Measurements from ENCODE around the gene CTSW. TPM values are rescaled to one million over a fixed set of nuclear protein-coding genes. Genes with fewer than 3 reads are reported as not detected.
A peak's percentile ranks its signal among the peaks of the same experiment; 100 is the strongest.

The CTSW gene
- polyA plus RNA-seq, 2 of the 4 experiments (the other 2 are of a cell fraction), result not detected

- TF ChIP-seq, protein P1, sequence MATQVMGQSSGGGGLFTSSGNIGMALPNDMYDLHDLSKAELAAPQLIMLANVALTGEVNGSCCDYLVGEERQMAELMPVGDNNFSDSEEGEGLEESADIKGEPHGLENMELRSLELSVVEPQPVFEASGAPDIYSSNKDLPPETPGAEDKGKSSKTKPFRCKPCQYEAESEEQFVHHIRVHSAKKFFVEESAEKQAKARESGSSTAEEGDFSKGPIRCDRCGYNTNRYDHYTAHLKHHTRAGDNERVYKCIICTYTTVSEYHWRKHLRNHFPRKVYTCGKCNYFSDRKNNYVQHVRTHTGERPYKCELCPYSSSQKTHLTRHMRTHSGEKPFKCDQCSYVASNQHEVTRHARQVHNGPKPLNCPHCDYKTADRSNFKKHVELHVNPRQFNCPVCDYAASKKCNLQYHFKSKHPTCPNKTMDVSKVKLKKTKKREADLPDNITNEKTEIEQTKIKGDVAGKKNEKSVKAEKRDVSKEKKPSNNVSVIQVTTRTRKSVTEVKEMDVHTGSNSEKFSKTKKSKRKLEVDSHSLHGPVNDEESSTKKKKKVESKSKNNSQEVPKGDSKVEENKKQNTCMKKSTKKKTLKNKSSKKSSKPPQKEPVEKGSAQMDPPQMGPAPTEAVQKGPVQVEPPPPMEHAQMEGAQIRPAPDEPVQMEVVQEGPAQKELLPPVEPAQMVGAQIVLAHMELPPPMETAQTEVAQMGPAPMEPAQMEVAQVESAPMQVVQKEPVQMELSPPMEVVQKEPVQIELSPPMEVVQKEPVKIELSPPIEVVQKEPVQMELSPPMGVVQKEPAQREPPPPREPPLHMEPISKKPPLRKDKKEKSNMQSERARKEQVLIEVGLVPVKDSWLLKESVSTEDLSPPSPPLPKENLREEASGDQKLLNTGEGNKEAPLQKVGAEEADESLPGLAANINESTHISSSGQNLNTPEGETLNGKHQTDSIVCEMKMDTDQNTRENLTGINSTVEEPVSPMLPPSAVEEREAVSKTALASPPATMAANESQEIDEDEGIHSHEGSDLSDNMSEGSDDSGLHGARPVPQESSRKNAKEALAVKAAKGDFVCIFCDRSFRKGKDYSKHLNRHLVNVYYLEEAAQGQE (IDR thresholded peaks at IDR 0.05), result no peak
- TF ChIP-seq, protein P2, sequence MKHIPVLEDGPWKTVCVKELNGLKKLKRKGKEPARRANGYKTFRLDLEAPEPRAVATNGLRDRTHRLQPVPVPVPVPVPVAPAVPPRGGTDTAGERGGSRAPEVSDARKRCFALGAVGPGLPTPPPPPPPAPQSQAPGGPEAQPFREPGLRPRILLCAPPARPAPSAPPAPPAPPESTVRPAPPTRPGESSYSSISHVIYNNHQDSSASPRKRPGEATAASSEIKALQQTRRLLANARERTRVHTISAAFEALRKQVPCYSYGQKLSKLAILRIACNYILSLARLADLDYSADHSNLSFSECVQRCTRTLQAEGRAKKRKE (CRISPR knock-in tag; IDR thresholded peaks at IDR 0.05; ENCODE audit: low read depth), result peak; percentile 78
These were observed 36.2 kb downstream of the CTSW start (continued) for GRCh38 chr11:65915821-65916251.

DNA sequence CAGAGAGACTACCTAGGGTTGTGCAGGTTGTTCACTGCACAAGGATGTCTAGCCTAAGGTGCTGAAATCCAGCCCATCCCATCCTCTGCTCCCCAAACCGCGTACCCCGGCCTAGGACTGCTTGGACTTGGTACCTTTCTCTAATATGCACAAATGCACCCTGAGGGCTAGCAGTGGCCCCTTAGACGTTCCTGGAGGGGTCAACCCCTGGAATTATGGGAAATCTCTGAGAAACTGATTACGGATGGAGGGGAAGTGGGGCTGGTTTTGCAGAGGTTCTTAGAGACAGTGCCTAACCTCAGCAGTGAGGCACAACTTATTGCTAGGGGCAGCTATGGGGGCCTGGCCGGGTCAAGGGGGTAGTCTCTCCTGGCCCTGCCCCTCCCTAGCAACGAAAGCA is 36.8 kb downstream of the CTSW start:
- H3K9me3 ChIP-seq, result no peaks in the 10 kb centered on the region
- ATAC-seq, result no peak
- WGBS (ENCODE audit: missing lambda C conversion rate), result 49% methylated on average over 7 of the region's 7 CpGs
- ChIA-PET POLR2A (interaction anchor here (1.1 to 1.9 kb wide), 5 partner anchors 16 to 58 kb away, joined by 5 to 43 read pairs (median 10); partner anchors contain the start of genes CCDC85B, FIBP, FOSL1 and MUS81), CTCF (interaction anchor here (1.7 to 31.6 kb wide), 3 partner anchors 10 to 72 kb away, joined by 4 to 618 read pairs (median 10); partner anchors contain the start of genes CCDC85B, FIBP and FOSL1)
- no peak for FAIRE-seq
- TF ChIP-seq, protein P2 (CRISPR knock-in tag; IDR thresholded peaks at IDR 0.05; ENCODE audit: low read depth), result peak; percentile 55; the same call in 1 of the 2 replicates
- TF ChIP-seq ZNF302 (CRISPR knock-in tag; IDR thresholded peaks at IDR 0.05) (peak; percentile 41; the same call in 1 of the 2 replicates), GATA3 (IDR thresholded peaks at IDR 0.05; ENCODE audit: borderline replicate concordance) (no peak)
- DNase-seq (ENCODE audit: low read depth in 1 of 2, low spot score in 1 of 2), result no peak
- peak overlapping the region; percentile 98 for H3K4me2 ChIP-seq
- peak overlapping the region; percentile 9; the same call in 1 of the 3 replicates for H3K4me3 ChIP-seq
- peak overlapping the region; percentile 93 to 100 for H3K27ac ChIP-seq
- H3K4me1 ChIP-seq, result peaks cover 72% of the 10 kb centered on the region

DNA sequence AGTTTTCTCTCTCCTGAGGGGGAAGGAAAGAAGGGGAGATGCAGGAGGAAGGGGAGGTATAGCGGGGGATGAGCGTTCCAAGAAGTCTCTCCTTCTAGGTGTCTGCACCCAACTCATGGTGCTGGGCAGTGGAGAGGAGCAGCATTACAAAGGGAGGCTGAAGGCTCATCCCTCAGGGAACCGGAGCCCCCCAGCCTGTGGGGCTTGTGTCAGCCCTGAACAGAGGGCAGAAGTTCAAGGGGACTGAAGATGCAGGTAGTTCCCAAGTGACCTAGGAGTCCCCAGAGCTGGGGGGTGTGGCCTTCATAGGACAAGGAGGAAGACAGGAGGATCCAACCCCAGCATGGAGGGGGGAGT is 37.4 kb downstream of the CTSW start:
- WGBS (ENCODE audit: missing lambda C conversion rate), result 77% methylated on average over 3 of the region's 3 CpGs
- Histone ChIP-seq H3K27ac (peak overlapping the region; percentile 93 to 100), H3K9me3 (no peaks in the 10 kb centered on the region), H3K4me2 (peak overlapping the region; percentile 98), H3K4me1 (peaks cover 65% of the 10 kb centered on the region), H3K4me3 (no peak overlapping the region)
- TF ChIP-seq POLR2AphosphoS2 (conservative IDR thresholded peaks at IDR 0.05; ENCODE audit: low read length), result 0 out of 2 replicates have a peak, but pooled peaks have one; percentile 1
- no peak for TF ChIP-seq HOXB13 (CRISPR knock-in tag; IDR thresholded peaks at IDR 0.05; ENCODE audit: low read depth)
- TF ChIP-seq EP300 (IDR thresholded peaks at IDR 0.05), result no peak
- TF ChIP-seq KDM5A (IDR thresholded peaks at IDR 0.05), result no peak
- ATAC-seq (no peak), DNase-seq (ENCODE audit: low read depth in 1 of 2, low spot score in 1 of 2) (no peak), FAIRE-seq (no peak)
- POLR2A ChIA-PET, result interaction anchor here (0.6 to 1.9 kb wide), 2 partner anchors 28 to 29 kb away, joined by 8 to 10 read pairs; partner anchors contain the start of gene FIBP
- CTCF ChIA-PET, result interaction anchor here (31.6 kb wide), 1 partner anchor 23 kb away, joined by 618 read pairs; the partner anchor contains the start of genes CCDC85B, FIBP and FOSL1

DNA sequence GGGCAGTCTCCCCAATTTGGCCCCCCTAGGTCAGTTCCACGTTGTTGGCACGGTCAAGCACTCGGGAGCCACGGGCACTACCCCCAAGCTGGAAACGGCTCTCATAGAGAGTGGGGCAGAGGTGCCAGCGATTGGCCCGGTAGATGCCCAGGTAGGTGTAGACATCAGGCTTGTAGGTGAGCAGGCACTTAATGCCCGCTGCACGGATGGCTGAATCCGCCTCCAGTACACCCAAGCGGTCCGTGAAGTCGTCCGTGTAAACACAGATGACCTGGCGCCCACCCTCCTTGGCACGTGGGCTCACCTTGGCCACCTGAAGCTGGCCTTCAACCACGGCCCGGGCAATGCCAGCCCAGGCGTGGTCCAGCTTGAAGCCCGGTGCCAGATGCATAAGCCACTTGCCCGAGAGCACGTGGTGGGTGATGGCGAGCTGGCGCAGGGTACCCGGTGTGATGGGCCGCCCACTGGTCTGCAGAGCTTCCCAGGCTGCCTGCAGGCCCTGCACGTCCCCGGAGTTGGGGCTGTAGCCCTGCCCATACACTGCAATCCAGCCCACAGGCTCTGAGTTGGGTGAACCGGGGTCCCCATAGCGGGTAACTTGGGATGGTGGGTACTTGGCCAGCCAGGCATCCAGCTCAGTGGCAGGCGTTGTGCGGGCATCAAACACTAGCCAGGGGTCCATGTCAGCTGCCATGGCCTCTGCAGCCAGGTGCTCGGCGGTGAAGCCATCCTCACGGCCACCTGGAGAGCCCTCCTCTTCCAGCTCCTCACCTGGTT is 38.0 kb downstream of the CTSW start:
- WGBS (ENCODE audit: missing lambda C conversion rate), result 93% methylated on average over 31 of the region's 35 CpGs
- TF ChIP-seq MAX (IDR thresholded peaks at IDR 0.05) (no peak; the same call in 1 of the 2 replicates), TFCP2L1 (CRISPR knock-in tag; IDR thresholded peaks at IDR 0.05) (no peak), ZC3H11A (IDR thresholded peaks at IDR 0.05) (no peak), TP53 (CRISPR knock-in tag; IDR thresholded peaks at IDR 0.05) (no peak), RFX5 (IDR thresholded peaks at IDR 0.05) (no peak), JUN (IDR thresholded peaks at IDR 0.05) (no peak), KDM5A (IDR thresholded peaks at IDR 0.05) (no peak), PBX3 (IDR thresholded peaks at IDR 0.05) (no peak)
- TF ChIP-seq, protein P3, sequence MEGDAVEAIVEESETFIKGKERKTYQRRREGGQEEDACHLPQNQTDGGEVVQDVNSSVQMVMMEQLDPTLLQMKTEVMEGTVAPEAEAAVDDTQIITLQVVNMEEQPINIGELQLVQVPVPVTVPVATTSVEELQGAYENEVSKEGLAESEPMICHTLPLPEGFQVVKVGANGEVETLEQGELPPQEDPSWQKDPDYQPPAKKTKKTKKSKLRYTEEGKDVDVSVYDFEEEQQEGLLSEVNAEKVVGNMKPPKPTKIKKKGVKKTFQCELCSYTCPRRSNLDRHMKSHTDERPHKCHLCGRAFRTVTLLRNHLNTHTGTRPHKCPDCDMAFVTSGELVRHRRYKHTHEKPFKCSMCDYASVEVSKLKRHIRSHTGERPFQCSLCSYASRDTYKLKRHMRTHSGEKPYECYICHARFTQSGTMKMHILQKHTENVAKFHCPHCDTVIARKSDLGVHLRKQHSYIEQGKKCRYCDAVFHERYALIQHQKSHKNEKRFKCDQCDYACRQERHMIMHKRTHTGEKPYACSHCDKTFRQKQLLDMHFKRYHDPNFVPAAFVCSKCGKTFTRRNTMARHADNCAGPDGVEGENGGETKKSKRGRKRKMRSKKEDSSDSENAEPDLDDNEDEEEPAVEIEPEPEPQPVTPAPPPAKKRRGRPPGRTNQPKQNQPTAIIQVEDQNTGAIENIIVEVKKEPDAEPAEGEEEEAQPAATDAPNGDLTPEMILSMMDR (IDR thresholded peaks at IDR 0.05), result no peak

More for the DNA sequence above, 38.0 kb downstream of the CTSW start:
- no peak for ATAC-seq
- Histone ChIP-seq H3K4me1 (peaks cover 60% of the 10 kb centered on the region), H3K4me2 (peak overlapping the region; percentile 98), H3K4me3 (peak overlapping the region; percentile 97), H3K27ac (peak overlapping the region; percentile 95 to 100), H3K9me3 (no peaks in the 10 kb centered on the region)
- ChIA-PET CTCF (interaction anchor here (1.2 to 31.6 kb wide), 2 partner anchors 24 to 47 kb away, joined by 3 to 618 read pairs; partner anchors contain the start of genes CCDC85B, FIBP and FOSL1), POLR2A (interaction anchor here (0.6 to 1.9 kb wide), 6 partner anchors 15 to 29 kb away, joined by 3 to 8 read pairs (median 6); partner anchors contain the start of genes CCDC85B and FIBP)
- FAIRE-seq, result no peak
- DNase-seq (ENCODE audit: low read depth in 1 of 2, low spot score in 1 of 2), result no peak
